HG02973 (cell line): ENCODE results near the gene PPP1R3F.
"Not testable (repeated sequence)": the region's sequence is repeated elsewhere in the genome, so short reads cannot be mapped to it uniquely, and the experiment has no call there.

ENCODE experiments used
- ATAC-seq: cut with Tn5 transposase; IDR thresholded peaks from one replicate; pipeline ENCODE4 v1.9.1; 2021; ENCODE audit warnings: moderate library complexity; ENCODE audit not compliant: unreplicated experiment

Gene PPP1R3F

DNA sequence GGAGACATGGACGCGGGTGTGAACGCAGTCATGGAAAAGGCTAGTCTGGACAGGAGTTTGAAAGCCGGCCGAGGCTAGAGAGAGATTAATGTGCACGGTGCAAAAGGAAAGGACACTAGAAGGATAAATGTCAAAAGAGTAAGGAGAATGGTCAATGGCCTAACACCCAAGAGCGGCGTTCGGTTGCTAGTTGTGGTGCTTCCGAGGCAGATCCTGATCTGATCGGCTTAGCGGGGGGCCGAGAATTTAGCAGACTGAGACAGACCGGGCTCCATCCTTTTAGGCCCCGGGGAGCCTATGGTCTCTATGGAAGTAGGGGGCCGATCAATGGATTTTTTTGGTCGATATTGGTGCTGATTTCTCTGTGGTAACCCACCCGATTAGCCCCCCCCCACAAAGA, 40.8 kb downstream of the PPP1R3F start:
- ATAC-seq: no peak

GRCh38 chrX:49312176-49312575, 42.6 kb downstream of the PPP1R3F start:
- no peak for ATAC-seq

DNA sequence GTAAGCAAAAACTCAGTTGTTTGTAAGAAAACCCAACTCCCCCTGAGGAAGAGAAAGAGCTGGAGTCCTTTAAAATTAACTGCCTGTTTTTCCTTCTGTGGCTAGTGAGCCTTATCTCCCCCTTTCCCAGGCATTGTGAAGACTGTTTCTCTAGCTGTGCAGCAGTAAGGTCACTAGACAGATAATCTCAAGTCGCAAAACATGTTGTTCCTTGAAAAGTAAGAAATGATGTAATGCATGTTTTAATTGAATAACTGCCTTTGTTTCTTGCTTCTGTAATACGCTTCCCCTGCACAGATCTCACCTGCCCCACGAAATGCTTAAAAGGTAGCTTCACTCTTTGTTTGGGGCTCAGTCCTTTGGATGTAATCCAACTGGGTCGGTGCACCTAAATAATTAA, 46.5 kb downstream of the PPP1R3F start:
- ATAC-seq: no peak

GRCh38 chrX:49321737-49322136, 52.1 kb downstream of the PPP1R3F start, which contains the start of gene GAGE12J:
Gene GAGE12J, plus strand, starts transcription at chrX:49322037. Its CDS starts 1,157 bp downstream, at chrX:49323194.
- not testable (repeated sequence) for ATAC-seq

DNA sequence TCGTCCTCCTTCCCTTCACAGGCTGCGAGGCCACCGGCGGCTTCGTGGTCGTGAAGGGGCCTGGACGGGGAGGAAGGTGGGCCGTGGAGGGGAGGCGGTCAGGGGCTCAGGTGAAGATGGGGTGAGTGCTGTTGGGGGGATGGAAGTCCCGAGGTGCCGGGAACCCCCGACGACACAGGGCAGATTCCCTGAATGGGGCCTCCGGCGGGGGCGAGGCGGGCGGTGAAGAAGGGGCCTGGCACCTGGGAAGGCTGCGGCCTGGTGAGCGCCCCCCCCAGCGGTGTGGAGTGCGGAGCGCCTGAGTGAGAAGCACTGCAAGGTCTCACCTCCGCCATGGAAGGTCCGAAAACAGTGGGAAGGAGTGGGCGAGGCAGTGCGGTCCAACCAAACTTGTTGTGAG, 52.7 kb downstream of the PPP1R3F start:
- not testable (repeated sequence) for ATAC-seq

DNA sequence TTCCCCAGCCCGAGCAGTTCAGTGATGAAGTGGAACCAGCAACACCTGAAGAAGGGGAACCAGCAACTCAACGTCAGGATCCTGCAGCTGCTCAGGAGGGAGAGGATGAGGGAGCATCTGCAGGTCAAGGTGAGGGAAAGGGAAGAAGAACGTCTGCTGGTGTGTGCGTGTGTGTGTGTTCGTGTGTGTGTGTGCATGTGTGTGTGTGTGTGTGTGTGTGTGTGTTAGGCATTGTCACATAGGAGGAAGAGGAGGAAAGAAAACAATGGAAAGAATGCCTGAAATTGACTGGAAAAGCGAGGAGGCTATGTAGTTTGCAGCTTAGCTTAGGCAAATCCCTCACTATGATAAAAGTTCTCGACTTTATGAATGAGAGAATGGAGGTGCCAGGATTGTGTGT, 54.1 kb downstream of the PPP1R3F start:
- ATAC-seq: not testable (repeated sequence)

GRCh38 chrX:49330421-49330820, 60.8 kb downstream of the PPP1R3F start:
- ATAC-seq: not testable (repeated sequence)

- not testable (repeated sequence) for ATAC-seq
Observed at GRCh38 chrX:49331282-49331681, 61.7 kb downstream of the PPP1R3F start, which contains the start of gene GAGE13. Gene GAGE13, plus strand, starts transcription at chrX:49331582. Its CDS starts 1,156 bp downstream, at chrX:49332738.

DNA sequence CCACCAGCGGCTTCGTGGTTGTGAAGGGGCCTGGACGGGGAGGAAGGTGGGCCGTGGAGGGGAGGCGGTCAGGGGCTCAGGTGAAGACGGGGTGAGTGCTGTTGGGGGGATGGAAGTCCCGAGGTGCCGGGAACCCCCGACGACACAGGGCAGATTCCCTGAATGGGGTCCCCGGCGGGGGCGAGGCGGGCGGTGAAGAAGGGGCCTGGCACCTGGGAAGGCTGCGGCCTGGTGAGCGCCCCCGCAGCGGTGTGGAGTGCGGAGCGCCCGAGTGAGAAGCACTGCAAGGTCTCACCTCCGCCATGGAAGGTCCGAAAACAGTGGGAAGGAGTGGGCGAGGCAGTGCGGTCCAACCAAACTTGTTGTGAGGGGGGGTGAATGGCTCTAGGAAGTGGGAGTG, 62.2 kb downstream of the PPP1R3F start:
- ATAC-seq: not testable (repeated sequence)
